GM18498 (cell line): Measurements from ENCODE around the gene ZNF385A.
A peak's percentile ranks its signal among the peaks of the same experiment; 100 is the strongest.
"Not testable (repeated sequence)": the region's sequence is repeated elsewhere in the genome, so short reads cannot be mapped to it uniquely, and the experiment has no call there.

Experiments used
- ATAC-seq: cut with Tn5 transposase; IDR thresholded peaks from one replicate; pipeline ENCODE4 v1.9.1; 2021; ENCODE audit warnings: mild to moderate bottlenecking, moderate library complexity; ENCODE audit not compliant: unreplicated experiment

Gene ZNF385A

DNA sequence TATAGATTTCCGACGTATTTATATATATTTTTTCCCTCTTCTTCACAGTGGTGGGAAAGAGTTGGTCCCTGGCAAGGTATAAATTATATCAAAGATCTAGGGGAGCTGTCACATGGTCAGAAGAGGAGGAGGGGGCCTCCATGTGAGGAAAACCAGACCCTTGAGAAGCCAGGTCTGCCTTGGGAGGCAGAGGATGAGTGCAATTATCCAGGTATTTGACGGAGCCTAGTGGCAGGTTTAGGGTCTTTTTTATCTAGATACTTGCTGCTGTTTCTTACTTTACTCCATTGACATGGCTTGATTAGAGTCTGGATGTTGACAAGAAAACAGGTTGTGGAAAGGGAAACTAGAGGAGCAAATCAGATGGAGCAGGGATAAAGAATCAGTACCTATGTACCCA lies 54.1 kb downstream of the ZNF385A start:
- no peak for ATAC-seq

- no peak for ATAC-seq
These were observed 54.8 kb downstream of the ZNF385A start for GRCh38 chr12:54329759-54330158.

DNA sequence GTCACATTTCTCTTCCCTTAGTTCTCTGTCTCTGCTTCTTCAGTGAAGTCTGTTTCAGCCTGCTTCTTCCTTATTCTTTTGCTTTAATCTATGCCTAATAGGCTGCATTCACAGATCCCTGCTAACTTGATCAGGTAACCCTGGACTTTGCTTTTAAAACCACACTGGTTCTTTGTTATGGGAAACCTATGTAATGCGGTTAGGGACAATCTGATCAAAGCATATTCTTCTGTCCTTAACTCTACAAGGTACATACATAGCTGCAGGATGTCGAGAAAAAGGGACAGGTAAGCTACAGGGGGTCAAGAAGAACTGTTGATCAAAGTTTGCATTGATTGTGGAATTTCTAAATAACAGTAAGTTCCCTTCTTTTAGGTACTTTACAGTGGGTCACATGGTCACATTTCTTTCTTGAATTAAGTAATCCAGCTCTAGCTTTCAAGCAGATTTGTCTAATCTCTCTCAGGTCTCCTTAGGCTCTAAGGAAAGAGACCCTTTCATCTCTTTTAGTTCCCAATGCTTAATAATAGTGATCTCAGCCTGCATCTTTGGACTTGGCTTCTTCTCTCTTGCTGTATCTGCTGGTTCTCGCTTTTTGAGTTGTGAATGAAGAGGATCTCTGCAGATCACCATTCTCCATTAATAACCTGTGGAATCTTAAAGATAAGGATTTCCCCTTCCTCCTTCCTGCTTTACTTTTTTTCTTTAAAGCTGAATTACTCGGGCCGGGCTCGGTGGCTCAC lies 55.8 kb downstream of the ZNF385A start:
- no peak for ATAC-seq

DNA sequence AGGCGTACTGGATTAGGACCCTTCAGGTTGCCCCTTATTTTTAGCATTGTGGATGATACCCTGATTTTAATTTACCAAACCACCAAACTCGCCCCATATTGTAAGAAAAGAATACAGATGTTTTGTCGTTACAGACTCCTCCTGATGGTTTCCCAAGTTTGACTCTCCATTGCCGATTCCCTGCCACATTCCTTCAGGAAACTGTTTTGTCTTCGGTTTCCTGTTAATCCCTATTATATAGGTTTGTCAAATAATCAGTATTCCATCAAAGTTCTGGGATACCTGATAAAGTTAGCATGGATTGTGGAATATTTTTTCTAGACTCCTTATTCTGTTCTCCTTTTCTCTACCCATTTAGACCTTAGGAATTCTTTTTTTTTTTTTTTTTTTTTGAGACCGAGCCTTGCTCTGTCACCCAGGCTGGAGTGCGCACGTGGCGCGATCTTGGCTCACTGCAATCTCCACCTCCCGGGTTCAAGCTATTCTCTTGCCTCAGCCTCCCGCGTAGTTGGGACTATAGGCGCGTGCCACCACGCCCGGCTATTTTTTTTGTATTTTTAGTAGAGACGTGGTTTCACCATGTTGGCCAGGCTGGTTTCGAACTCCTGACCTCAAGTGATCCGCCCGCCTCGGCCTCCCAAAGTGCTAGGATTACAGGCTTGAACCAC lies 59.0 kb downstream of the ZNF385A start:
- not testable (repeated sequence) for ATAC-seq

DNA sequence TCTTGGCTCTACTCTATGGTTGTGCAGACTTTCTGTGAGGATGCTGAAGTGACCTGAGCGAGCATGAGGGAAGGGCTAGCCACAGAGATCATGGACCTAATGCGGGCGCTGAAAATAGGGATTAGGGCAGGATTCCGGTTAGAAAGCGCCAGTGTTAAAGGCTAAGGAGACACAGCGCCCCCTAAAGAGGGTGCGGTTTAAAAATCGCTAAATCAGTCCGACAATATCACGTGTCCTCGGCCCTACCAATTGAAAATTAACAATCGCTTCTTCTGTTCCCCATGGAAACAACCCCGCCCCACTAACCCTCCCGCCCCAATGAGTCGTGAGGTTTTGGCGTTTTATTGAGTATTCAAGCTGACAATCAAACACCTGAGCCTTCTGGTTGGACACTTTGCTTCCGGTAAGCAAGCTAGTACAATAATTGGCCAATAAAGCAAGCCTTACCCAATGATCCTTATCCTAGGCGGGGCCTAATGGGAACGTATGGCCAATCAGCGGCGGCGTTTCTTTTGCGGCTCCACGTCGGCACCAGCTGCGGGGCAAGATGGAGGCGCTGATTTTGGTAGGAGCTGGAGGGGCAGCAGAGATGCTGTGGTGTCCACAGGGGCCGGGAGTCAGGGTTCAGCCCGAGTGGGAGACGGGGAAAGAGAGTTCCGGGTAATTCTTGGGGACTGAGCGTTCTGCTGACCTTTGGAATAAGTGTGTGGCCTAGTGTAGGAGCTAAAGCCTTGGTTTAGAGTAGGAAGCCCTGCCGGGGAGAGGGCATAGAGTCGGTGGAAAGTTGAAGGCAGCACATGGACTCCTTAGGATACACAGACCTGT lies 59.7 kb downstream of the ZNF385A start, which contains the start of gene COPZ1:
Gene COPZ1 (plus strand): TSS at position 515 of the 825 bp plus-strand sequence. CDS start 33 bp downstream, at position 548.
- ATAC-seq = peak; percentile 97

GRCh38 chr12:54321363-54321762 lies 63.2 kb downstream of the ZNF385A start:
- no peak for ATAC-seq
